ENCODE results near the gene BORCS5. TPM values are rescaled to one million over a fixed set of nuclear protein-coding genes. Genes with fewer than 3 reads are reported as not detected.

BORCS5 gene
- total and polyA plus RNA-seq, 2 of the 8 experiments (the other 6 are each of a cell fraction or from before 2014, with no cell fraction given) = 8.3 to 17.4 TPM

DNA sequence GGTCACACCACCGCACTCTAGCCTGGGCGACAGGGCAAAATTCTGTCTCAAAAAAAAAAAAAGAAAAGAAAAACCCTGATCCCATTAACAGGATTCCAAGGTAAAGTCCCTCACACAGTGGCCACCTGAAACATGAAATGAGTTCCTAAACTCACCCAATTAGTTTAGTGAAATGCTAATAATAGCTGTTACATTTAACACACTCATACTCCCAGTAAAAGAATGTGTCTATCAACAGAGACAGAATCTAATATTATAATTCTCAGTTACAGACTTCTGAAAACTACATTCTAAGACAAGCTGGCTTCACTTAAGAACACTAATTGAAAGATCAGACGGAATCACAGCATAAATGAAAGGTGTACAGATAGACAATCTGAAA lies 161.6 kb downstream of the BORCS5 start:
- POLR2A ChIA-PET (ENCODE audit: partially characterized antibody) = no interaction called here
- Histone ChIP-seq H4K8ac (ENCODE audit: extremely low read depth, insufficient read depth, low read length) (no peak overlapping the region), H2BK15ac (ENCODE audit: low read length) (no peak overlapping the region), H3K4me2 (ENCODE audit: insufficient read depth in 1 of 2, low read depth in 2 of 2, low read length in 2 of 2) (no peak overlapping the region), H3K27me3 (replicated peaks in 1 of 4; ENCODE audit: control insufficient read depth in 3 of 4, extremely low read depth in 1 of 4, insufficient read depth in 3 of 4, low read length in 3 of 4) (no peaks in the 10 kb centered on the region), H3K9me3 (ENCODE audit: insufficient read depth in 2 of 2, low read depth in 1 of 2, low read length in 1 of 2) (no peaks in the 10 kb centered on the region), H2AK5ac (ENCODE audit: low read depth, low read length) (no peak overlapping the region), H4K5ac (ENCODE audit: insufficient read length, low read depth, low read length) (no peak overlapping the region), H3K9ac (replicated peaks in 1 of 4; ENCODE audit: extremely low read depth in 1 of 4, low read depth in 3 of 4, low read length in 3 of 4) (no peak overlapping the region), H3K27ac (ENCODE audit: low read depth, low read length) (no peak overlapping the region), H3K56ac (replicated peaks; ENCODE audit: insufficient read length, low read depth, low read length) (no peak overlapping the region), H3K4ac (replicated peaks; ENCODE audit: insufficient read length, low read depth, low read length) (no peak overlapping the region), H2AFZ (ENCODE audit: low read length) (no peak overlapping the region), H3K79me2 (ENCODE audit: control insufficient read depth in 1 of 2, insufficient read depth in 2 of 2, low read length in 2 of 2) (peaks cover 0 to 70% of the 10 kb centered on the region in 2 experiments; a peak in 3 of 4 replicates), H4K91ac (replicated peaks; ENCODE audit: insufficient read length, low read length) (no peak overlapping the region), H3K23ac (ENCODE audit: insufficient read length) (no peak overlapping the region), H2BK120ac (replicated peaks; ENCODE audit: low read depth, low read length) (no peak overlapping the region), H2BK20ac (ENCODE audit: low read length) (no peak overlapping the region), H3K18ac (ENCODE audit: extremely low read depth, low read length) (no peak overlapping the region), H2BK5ac (ENCODE audit: low read depth, low read length) (no peak overlapping the region), H3K4me1 (replicated peaks in 1 of 4; ENCODE audit: control insufficient read depth in 3 of 4, insufficient read depth in 4 of 4, low read length in 3 of 4) (peaks cover 0 to 10% (median 7%) of the 10 kb centered on the region in 4 experiments; a peak in 4 of 7 replicates), H4K20me1 (replicated peaks in 1 of 2; ENCODE audit: control insufficient read depth in 1 of 2, insufficient read depth in 2 of 2, low read length in 2 of 2) (peaks cover under 1 to 1% of the 10 kb centered on the region in 2 experiments), H3K79me1 (ENCODE audit: low read depth, low read length) (peaks cover 3% of the 10 kb centered on the region; the same call in 1 of the 2 replicates), H3K36me3 (ENCODE audit: control insufficient read depth in 2 of 4, insufficient read depth in 4 of 4, low read length in 3 of 4) (peaks cover 0 to 42% (median 15%) of the 10 kb centered on the region in 4 experiments; a peak in 5 of 8 replicates), H2BK12ac (ENCODE audit: low read depth, low read length) (no peak overlapping the region), H3K14ac (ENCODE audit: insufficient read length) (no peak overlapping the region), H3K23me2 (ENCODE audit: low read depth, low read length) (no peaks in the 10 kb centered on the region), H3K4me3 (ENCODE audit: extremely low read depth in 1 of 4, insufficient read depth in 2 of 4, low read depth in 3 of 4, low read length in 4 of 4) (no peak overlapping the region)
- DNase-seq (ENCODE audit: low read depth in 1 of 2, low spot score in 2 of 2) = no peak
- CTCF ChIA-PET (ENCODE audit: partially characterized antibody) = interaction anchor here (0.6 to 3.2 kb wide), 4 partner anchors 15 to 176 kb away, joined by 3 to 10 read pairs (median 4); no protein-coding TSS in a partner anchor
- 95% methylated on average over 3 of the region's 3 CpGs; no CpG with 5 or more reads in 1 of the 2 experiments for WGBS, 2 experiments (ENCODE audit: extremely low coverage in 1 of 2, insufficient coverage in 1 of 2, insufficient read length in 1 of 2, insufficient replicate concordance in 2 of 2, low coverage in 1 of 2, low lambda C conversion rate in 2 of 2, missing lambda C conversion rate in 1 of 2)
- TF ChIP-seq KDM5A (IDR thresholded peaks at IDR 0.05; ENCODE audit: low read length) (no peak), SUZ12 (IDR thresholded peaks at IDR 0.05; ENCODE audit: low read length) (no peak), CHD2 (IDR thresholded peaks at IDR 0.05; ENCODE audit: low read length) (no peak)
- FAIRE-seq = no peak
